ENCODE measurements around the gene VAMP8. TPM values are rescaled to one million over a fixed set of nuclear protein-coding genes. Genes with fewer than 3 reads are reported as not detected.

The VAMP8 gene
- polyA plus RNA-seq, 3 donors: 260 to 761 (median 623) TPM

- no peak for DNase-seq
- peaks cover 19 to 27% of the 10 kb centered on the region in 2 donors for H3K4me1 ChIP-seq (ENCODE audit: control insufficient read depth in 1 of 2, insufficient read depth in 2 of 2, low read length in 2 of 2)
- H3K27me3 ChIP-seq (ENCODE audit: control insufficient read depth in 2 of 2, insufficient read depth in 2 of 2, low read length in 2 of 2): no peaks in the 10 kb centered on the region
- no peak overlapping the region for H3K9ac ChIP-seq (ENCODE audit: insufficient read depth, low read length, poor library complexity, severe bottlenecking)
- no peak overlapping the region for H3K4me3 Mint-ChIP-seq
- peaks cover 56 to 81% of the 10 kb centered on the region in 2 donors for H3K36me3 Mint-ChIP-seq
- H3K79me2 ChIP-seq (ENCODE audit: insufficient read depth, low read length): peaks cover 13% of the 10 kb centered on the region
- no peak overlapping the region for H2AFZ ChIP-seq (ENCODE audit: insufficient read depth, low read depth, low read length, poor library complexity, severe bottlenecking)
- no CpG with 5 or more reads among the region's 1 CpG for WGBS (ENCODE audit: insufficient coverage)
- peaks cover 0 to 2% (median 0%) of the 10 kb centered on the region in 3 donors for H3K27me3 Mint-ChIP-seq (ENCODE audit: low read depth in 3 of 3)
- peaks cover 48% of the 10 kb centered on the region for H4K20me1 ChIP-seq (ENCODE audit: insufficient read depth, low read length)
- no peak overlapping the region for H3K4me3 ChIP-seq (replicated peaks in 1 of 3; ENCODE audit: low read depth in 2 of 3, low read length in 3 of 3)
- no peak overlapping the region for H3K4me2 ChIP-seq (replicated peaks; ENCODE audit: extremely low read depth, low read length, poor library complexity, severe bottlenecking)
- no peaks in the 10 kb centered on the region for H3K9me3 Mint-ChIP-seq
- peaks cover 31% of the 10 kb centered on the region for H3K4me1 Mint-ChIP-seq
- H3K27ac Mint-ChIP-seq: peak overlapping the region in 5 of 7 donors; percentile 4 to 66 (median 40)
- intact Hi-C loops (cut with micrococcal nuclease): no loop called here
- no peak overlapping the region for H3K27ac ChIP-seq (ENCODE audit: low read depth in 1 of 2, low read length in 2 of 2)
- H3K9me3 ChIP-seq (replicated peaks in 1 of 2; ENCODE audit: control insufficient read depth in 1 of 2, insufficient read depth in 1 of 2, low read length in 2 of 2): no peaks in the 10 kb centered on the region
- peaks cover 46 to 84% of the 10 kb centered on the region in 2 donors for H3K36me3 ChIP-seq (replicated peaks in 1 of 2; ENCODE audit: control insufficient read depth in 1 of 2, insufficient read depth in 2 of 2, low read length in 2 of 2)
- TF ChIP-seq CTCF (IDR thresholded peaks at IDR 0.05): no peak
Observed at GRCh38 chr2:85547089-85547858, 30.1 kb upstream of the VAMP8 start.

GRCh38 chr2:85547859-85548607 lies 29.4 kb upstream of the VAMP8 start:
- Histone ChIP-seq H3K9me3 (replicated peaks in 1 of 2; ENCODE audit: control insufficient read depth in 1 of 2, insufficient read depth in 1 of 2, low read length in 2 of 2) (no peaks in the 10 kb centered on the region), H3K36me3 (replicated peaks in 1 of 2; ENCODE audit: control insufficient read depth in 1 of 2, insufficient read depth in 2 of 2, low read length in 2 of 2) (peaks cover 45 to 84% of the 10 kb centered on the region in 2 donors), H4K20me1 (ENCODE audit: insufficient read depth, low read length) (peaks cover 41% of the 10 kb centered on the region), H3K4me1 (ENCODE audit: control insufficient read depth in 1 of 2, insufficient read depth in 2 of 2, low read length in 2 of 2) (peaks cover 19 to 27% of the 10 kb centered on the region in 2 donors), H3K4me2 (replicated peaks; ENCODE audit: extremely low read depth, low read length, poor library complexity, severe bottlenecking) (no peak overlapping the region), H3K27ac (ENCODE audit: low read depth in 1 of 2, low read length in 2 of 2) (no peak overlapping the region), H2AFZ (ENCODE audit: insufficient read depth, low read depth, low read length, poor library complexity, severe bottlenecking) (no peak overlapping the region), H3K27me3 (ENCODE audit: control insufficient read depth in 2 of 2, insufficient read depth in 2 of 2, low read length in 2 of 2) (no peaks in the 10 kb centered on the region), H3K9ac (ENCODE audit: insufficient read depth, low read length, poor library complexity, severe bottlenecking) (no peak overlapping the region), H3K79me2 (ENCODE audit: insufficient read depth, low read length) (peaks cover 6% of the 10 kb centered on the region), H3K4me3 (replicated peaks in 1 of 3; ENCODE audit: low read depth in 2 of 3, low read length in 3 of 3) (no peak overlapping the region)
- intact Hi-C loops (cut with micrococcal nuclease): no loop called here
- DNase-seq: no peak
- Mint-ChIP-seq H3K27ac (peak overlapping the region in 5 of 7 donors; percentile 47 to 82 (median 74)), H3K4me1 (peaks cover 28% of the 10 kb centered on the region), H3K9me3 (no peaks in the 10 kb centered on the region), H3K36me3 (peaks cover 56 to 81% of the 10 kb centered on the region in 2 donors), H3K4me3 (no peak overlapping the region), H3K27me3 (ENCODE audit: low read depth in 3 of 3) (peaks cover 0 to 2% (median 0%) of the 10 kb centered on the region in 3 donors)
- no peak for TF ChIP-seq CTCF (IDR thresholded peaks at IDR 0.05)
- 80% methylated on average over 3 of the region's 6 CpGs for WGBS (ENCODE audit: insufficient coverage)

Measured in CD14-positive monocyte (primary cell).